ENCODE data around the gene MECP2.

Gene MECP2

DNA sequence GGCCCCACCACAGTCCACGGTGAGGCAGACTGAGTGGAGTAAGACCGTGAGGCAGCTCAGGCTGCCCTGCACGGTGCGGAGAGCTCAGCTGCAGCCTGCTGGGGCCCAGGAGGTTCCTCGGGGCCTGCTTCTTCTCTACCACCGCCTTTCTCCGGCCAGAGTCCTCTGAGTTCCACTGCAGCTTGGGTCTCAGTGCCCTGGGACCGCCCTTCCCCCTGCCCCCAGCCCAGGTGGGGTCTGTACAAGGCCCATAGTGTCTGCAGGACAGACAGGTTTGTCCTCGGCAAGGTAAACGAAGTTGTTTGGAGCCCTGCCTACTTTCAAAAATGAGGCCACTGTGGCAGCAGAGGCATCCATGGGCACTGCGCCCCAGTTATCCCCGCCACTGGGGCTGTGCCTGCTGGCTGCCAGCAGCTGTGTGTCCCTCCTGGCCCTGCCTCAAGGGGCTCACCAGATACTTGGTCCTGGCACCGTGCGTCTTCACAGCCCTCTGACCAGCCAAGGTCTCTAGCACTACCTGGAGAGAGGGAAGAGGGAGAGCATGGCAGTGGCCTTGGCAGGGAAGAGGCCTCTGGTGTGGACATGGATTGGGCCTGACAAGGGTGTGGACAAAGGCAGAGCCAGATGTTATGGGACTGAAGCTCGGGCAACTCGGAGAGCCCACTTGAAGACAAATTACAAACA lies 81.8 kb downstream of the MECP2 start:
- H3F3A ChIP-seq (ENCODE audit: low read depth) = no peaks in the 10 kb centered on the region
- peaks cover 49% of the 10 kb centered on the region for H3K79me2 ChIP-seq (ENCODE audit: insufficient read depth, low read length)
- no peaks in the 10 kb centered on the region for H3K4me1 ChIP-seq (ENCODE audit: insufficient read depth, low read length, poor library complexity, severe bottlenecking)
- no peaks in the 10 kb centered on the region for H3K27me3 ChIP-seq (ENCODE audit: insufficient read depth, low read length, poor library complexity, severe bottlenecking)
- no peak overlapping the region for H3K9ac ChIP-seq (ENCODE audit: low read depth, low read length, poor library complexity, severe bottlenecking)
- TF ChIP-seq, protein P1, sequence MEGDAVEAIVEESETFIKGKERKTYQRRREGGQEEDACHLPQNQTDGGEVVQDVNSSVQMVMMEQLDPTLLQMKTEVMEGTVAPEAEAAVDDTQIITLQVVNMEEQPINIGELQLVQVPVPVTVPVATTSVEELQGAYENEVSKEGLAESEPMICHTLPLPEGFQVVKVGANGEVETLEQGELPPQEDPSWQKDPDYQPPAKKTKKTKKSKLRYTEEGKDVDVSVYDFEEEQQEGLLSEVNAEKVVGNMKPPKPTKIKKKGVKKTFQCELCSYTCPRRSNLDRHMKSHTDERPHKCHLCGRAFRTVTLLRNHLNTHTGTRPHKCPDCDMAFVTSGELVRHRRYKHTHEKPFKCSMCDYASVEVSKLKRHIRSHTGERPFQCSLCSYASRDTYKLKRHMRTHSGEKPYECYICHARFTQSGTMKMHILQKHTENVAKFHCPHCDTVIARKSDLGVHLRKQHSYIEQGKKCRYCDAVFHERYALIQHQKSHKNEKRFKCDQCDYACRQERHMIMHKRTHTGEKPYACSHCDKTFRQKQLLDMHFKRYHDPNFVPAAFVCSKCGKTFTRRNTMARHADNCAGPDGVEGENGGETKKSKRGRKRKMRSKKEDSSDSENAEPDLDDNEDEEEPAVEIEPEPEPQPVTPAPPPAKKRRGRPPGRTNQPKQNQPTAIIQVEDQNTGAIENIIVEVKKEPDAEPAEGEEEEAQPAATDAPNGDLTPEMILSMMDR (conservative IDR thresholded peaks at IDR 0.05; ENCODE audit: low read length) = no peak
- TF ChIP-seq EZH2phosphoT487 (IDR thresholded peaks at IDR 0.05; ENCODE audit: borderline replicate concordance) = no peak
- no peak overlapping the region for H3K4me3 ChIP-seq (ENCODE audit: low read length, poor library complexity, severe bottlenecking)
- no peak overlapping the region for H2AFZ ChIP-seq (ENCODE audit: low read length)
- peaks cover 7% of the 10 kb centered on the region; the same call in 1 of the 2 replicates for H3K36me3 ChIP-seq (ENCODE audit: insufficient read depth, low read length)
- no peaks in the 10 kb centered on the region for H3K9me3 ChIP-seq (ENCODE audit: insufficient read depth, low read depth, low read length)
- no peaks in the 10 kb centered on the region for H3K9me2 ChIP-seq (replicated peaks; ENCODE audit: low read depth, low read length)
- peaks cover 3% of the 10 kb centered on the region for H4K20me1 ChIP-seq (ENCODE audit: insufficient read depth, low read length, poor library complexity, severe bottlenecking)
- H3K4me2 ChIP-seq (ENCODE audit: low read depth, low read length, poor library complexity, severe bottlenecking) = no peak overlapping the region

DNA sequence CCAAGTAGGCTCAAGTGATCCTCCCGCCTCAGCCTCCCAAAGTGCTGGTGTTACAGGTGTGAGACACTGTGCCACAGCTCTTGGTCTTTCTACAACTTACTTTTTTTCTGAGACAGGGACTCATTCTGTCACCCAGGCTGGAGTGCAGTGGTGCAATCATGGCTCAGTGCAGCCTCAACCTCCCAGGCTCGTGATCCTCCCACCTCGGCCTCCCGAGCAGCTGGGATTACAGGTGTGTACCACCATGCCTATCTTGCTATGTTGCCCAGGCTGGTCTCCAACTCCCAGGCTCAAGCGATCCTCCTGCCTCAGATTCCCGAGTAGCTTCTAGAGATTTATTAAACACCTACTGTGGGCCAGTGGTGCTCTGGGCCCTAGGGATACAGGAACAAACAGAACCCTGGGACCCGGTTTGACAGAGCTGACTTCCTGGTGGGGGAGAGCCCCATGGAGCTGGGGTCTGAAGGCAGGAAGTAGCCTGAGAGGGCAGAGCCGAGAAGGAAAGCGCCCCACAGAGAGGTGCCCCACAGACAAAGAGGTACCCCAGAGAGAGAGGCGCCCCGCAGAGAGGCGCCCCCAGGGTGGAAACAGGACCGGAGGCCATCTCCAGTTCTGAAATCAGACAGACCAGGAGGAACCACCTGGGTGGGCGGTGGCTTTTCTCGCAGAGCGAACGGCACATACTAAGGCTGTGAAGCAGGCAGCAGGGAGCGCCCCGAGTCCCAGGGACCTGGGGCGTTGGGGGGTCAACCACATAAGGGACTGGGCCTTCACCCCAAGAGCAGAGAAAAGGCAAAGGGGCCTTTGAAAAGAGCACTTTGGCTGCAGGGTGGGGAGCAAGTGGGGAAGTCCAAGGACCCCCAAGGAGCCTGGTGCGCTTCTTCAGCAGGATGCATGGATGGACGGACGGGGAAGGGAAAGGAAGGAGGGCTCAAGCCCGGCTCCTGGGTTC lies 82.8 kb downstream of the MECP2 start:
- Histone ChIP-seq H3K4me3 (ENCODE audit: low read length, poor library complexity, severe bottlenecking) (no peak overlapping the region), H3K27me3 (ENCODE audit: insufficient read depth, low read length, poor library complexity, severe bottlenecking) (no peaks in the 10 kb centered on the region), H2AFZ (ENCODE audit: low read length) (no peak overlapping the region), H3F3A (ENCODE audit: low read depth) (no peaks in the 10 kb centered on the region), H3K79me2 (ENCODE audit: insufficient read depth, low read length) (peaks cover 41% of the 10 kb centered on the region), H3K9me2 (replicated peaks; ENCODE audit: low read depth, low read length) (no peaks in the 10 kb centered on the region), H3K36me3 (ENCODE audit: insufficient read depth, low read length) (peaks cover 7% of the 10 kb centered on the region; the same call in 1 of the 2 replicates), H3K4me1 (ENCODE audit: insufficient read depth, low read length, poor library complexity, severe bottlenecking) (no peaks in the 10 kb centered on the region), H3K9ac (ENCODE audit: low read depth, low read length, poor library complexity, severe bottlenecking) (no peak overlapping the region), H3K9me3 (ENCODE audit: insufficient read depth, low read depth, low read length) (no peaks in the 10 kb centered on the region), H4K20me1 (ENCODE audit: insufficient read depth, low read length, poor library complexity, severe bottlenecking) (peaks cover 3% of the 10 kb centered on the region), H3K4me2 (ENCODE audit: low read depth, low read length, poor library complexity, severe bottlenecking) (no peak overlapping the region)
- TF ChIP-seq, protein P1 (conservative IDR thresholded peaks at IDR 0.05; ENCODE audit: low read length) = no peak
- no peak for TF ChIP-seq EZH2phosphoT487 (IDR thresholded peaks at IDR 0.05; ENCODE audit: borderline replicate concordance)

DNA sequence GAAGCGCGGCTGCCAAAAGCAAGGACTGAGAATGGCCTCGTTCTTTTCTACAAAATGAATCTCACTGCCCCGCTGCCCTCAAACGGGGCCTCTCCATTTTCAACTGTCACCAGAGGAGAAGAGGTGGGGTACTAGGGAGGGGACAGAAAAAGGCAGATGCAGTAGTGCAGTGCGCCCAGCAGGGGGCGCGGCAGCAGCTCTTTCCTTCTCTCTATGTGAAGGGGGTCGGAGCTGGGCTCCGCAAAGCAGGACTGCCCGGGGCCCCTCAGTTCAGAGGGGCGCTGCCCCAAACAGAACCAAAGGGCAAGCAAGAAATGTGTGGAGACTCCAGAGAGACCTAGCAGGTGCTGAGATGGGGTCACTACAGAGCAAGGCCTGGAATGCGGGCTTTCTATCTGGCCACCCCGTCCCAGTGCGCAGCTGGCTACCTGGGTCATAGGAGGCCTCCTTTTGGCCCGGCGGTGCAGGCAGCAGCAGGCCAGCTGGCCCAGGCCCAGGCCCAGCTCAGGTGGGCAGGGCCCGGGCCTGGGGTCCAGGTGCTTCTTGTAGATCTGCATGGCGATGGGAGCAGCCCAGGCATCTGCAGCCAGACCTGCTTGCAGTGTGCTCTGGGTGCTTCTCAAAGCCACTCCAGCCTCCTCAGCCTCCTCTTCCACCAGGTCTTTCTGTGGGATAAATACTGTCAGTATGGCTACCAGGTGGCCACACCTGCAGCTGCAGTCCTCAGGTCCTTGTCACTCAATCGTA lies 83.7 kb downstream of the MECP2 start:
- peaks cover 33% of the 10 kb centered on the region for H3K79me2 ChIP-seq (ENCODE audit: insufficient read depth, low read length)
- peaks cover 7% of the 10 kb centered on the region; the same call in 1 of the 2 replicates for H3K36me3 ChIP-seq (ENCODE audit: insufficient read depth, low read length)
- H3K9ac ChIP-seq (ENCODE audit: low read depth, low read length, poor library complexity, severe bottlenecking) = no peak overlapping the region

More for the DNA sequence above, 83.7 kb downstream of the MECP2 start:
- Histone ChIP-seq H4K20me1 (ENCODE audit: insufficient read depth, low read length, poor library complexity, severe bottlenecking) (peaks cover 3% of the 10 kb centered on the region), H3K4me3 (ENCODE audit: low read length, poor library complexity, severe bottlenecking) (no peak overlapping the region), H3K4me1 (ENCODE audit: insufficient read depth, low read length, poor library complexity, severe bottlenecking) (no peaks in the 10 kb centered on the region), H3K27me3 (ENCODE audit: insufficient read depth, low read length, poor library complexity, severe bottlenecking) (no peaks in the 10 kb centered on the region), H2AFZ (ENCODE audit: low read length) (no peak overlapping the region), H3K9me2 (replicated peaks; ENCODE audit: low read depth, low read length) (no peaks in the 10 kb centered on the region), H3K4me2 (ENCODE audit: low read depth, low read length, poor library complexity, severe bottlenecking) (peak overlapping the region; percentile 34), H3F3A (ENCODE audit: low read depth) (no peaks in the 10 kb centered on the region), H3K9me3 (ENCODE audit: insufficient read depth, low read depth, low read length) (no peaks in the 10 kb centered on the region)
- TF ChIP-seq EZH2phosphoT487 (IDR thresholded peaks at IDR 0.05; ENCODE audit: borderline replicate concordance) = no peak
- TF ChIP-seq, protein P1 (conservative IDR thresholded peaks at IDR 0.05; ENCODE audit: low read length) = peak; percentile 80
